Vagina (tissue), 2 donors: Measurements from ENCODE around the gene ADAMTS2.

Experiments
- POLR2A ChIP-seq, 2 donors: fragments of 450-650 bp; IDR thresholded peaks; one replicate each; pipeline ENCODE4 v1.6.1; 2017; ENCODE audit warnings: antibody characterized with exemption in 2 of 2, mild to moderate bottlenecking in 2 of 2, moderate library complexity in 2 of 2
- POLR2AphosphoS5 ChIP-seq, 2 donors: sonication (generic); formaldehyde crosslinking; IDR thresholded peaks; one replicate each; pipeline ENCODE4 v1.9.0; 2017; ENCODE audit warnings: antibody characterized with exemption in 2 of 2, mild to moderate bottlenecking in 2 of 2, low read depth in 1 of 2; ENCODE audit not compliant: insufficient read depth in 1 of 2
- TF ChIP-seq, protein P1 (sequence below), 3 experiments: fragments of 450-650 bp in 2 of 3; fragments of 200-600 bp in 1 of 3; sonication (generic) in 1 of 3; IDR thresholded peaks; one replicate each; pipeline ENCODE4 v1.5.1; 2017 to 2019; ENCODE audit warnings: antibody characterized with exemption in 3 of 3, mild to moderate bottlenecking in 2 of 3, moderate library complexity in 2 of 3

DNA sequence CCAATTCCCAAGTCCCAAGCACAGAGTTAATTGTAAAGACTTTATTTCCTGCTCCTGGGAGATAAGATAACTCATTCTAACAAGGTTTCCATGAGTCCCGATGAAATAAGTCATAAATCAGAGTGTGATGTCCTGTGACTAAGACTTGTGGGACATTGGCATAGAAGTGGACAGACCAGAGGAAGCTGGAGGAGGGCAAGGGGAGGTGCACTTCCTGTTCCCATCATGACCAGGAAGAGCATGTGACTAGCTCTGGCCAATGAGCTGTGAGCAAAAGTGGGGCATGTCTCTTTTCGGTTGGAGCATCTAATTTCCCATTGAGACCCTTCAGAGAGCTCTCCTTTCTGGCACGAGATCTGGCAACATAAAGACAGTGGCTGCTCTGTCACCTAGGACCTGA, 184.7 kb downstream of the ADAMTS2 start:
- TF ChIP-seq, protein P1, sequence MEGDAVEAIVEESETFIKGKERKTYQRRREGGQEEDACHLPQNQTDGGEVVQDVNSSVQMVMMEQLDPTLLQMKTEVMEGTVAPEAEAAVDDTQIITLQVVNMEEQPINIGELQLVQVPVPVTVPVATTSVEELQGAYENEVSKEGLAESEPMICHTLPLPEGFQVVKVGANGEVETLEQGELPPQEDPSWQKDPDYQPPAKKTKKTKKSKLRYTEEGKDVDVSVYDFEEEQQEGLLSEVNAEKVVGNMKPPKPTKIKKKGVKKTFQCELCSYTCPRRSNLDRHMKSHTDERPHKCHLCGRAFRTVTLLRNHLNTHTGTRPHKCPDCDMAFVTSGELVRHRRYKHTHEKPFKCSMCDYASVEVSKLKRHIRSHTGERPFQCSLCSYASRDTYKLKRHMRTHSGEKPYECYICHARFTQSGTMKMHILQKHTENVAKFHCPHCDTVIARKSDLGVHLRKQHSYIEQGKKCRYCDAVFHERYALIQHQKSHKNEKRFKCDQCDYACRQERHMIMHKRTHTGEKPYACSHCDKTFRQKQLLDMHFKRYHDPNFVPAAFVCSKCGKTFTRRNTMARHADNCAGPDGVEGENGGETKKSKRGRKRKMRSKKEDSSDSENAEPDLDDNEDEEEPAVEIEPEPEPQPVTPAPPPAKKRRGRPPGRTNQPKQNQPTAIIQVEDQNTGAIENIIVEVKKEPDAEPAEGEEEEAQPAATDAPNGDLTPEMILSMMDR (IDR thresholded peaks at IDR 0.05) = no peak
- no peak for TF ChIP-seq POLR2A (IDR thresholded peaks at IDR 0.05)
- TF ChIP-seq POLR2AphosphoS5 (IDR thresholded peaks at IDR 0.05; ENCODE audit: insufficient read depth in 1 of 2, low read depth in 1 of 2) = no peak
